ENCODE results near the gene MEF2D. TPM values are rescaled to one million over a fixed set of nuclear protein-coding genes. Genes with fewer than 3 reads are reported as not detected.
A peak's percentile ranks its signal among the peaks of the same experiment; 100 is the strongest.

The MEF2D gene
- total and polyA plus RNA-seq, 8 donors: 7.7 to 136 (median 18.8) TPM

- H3K4me1 ChIP-seq: peaks cover 25 to 32% (median 28%) of the 10 kb centered on the region in 4 donors
- 1 to 3% (median 2%) methylated on average over 39 to 69 of the region's 69 CpGs for WGBS, 5 donors
- H3K4me3 ChIP-seq: peak overlapping the region; percentile 34 to 54 (median 36)
- peaks cover 12 to 100% (median 76%) of the 10 kb centered on the region in 3 donors for H3K27me3 ChIP-seq
- no peaks in the 10 kb centered on the region for H3K9me3 ChIP-seq
- intact Hi-C loops (cut with DNase I; ENCODE audit: low total_unique reads): no loop called here
- TF ChIP-seq POLR2AphosphoS5 (IDR thresholded peaks at IDR 0.05) (peak in 1 of 3 donors; percentile 30), POLR2A (IDR thresholded peaks at IDR 0.05) (no peak)
- peak; percentile 74 to 90 for DNase-seq
- H3K27ac ChIP-seq: no peak overlapping the region
- H3K36me3 ChIP-seq: no peaks in the 10 kb centered on the region
Measured at GRCh38 chr1:156421062-156421938, 79.3 kb downstream of the MEF2D start.

GRCh38 chr1:156420205-156421061, 80.1 kb downstream of the MEF2D start:
- no peaks in the 10 kb centered on the region for H3K36me3 ChIP-seq
- WGBS, 5 donors: 3 to 9% (median 6%) methylated on average over 64 to 69 of the region's 69 CpGs
- H3K27me3 ChIP-seq: peaks cover 14 to 100% (median 83%) of the 10 kb centered on the region in 3 donors
- H3K9me3 ChIP-seq: no peaks in the 10 kb centered on the region
- H3K4me1 ChIP-seq: peaks cover 25 to 32% (median 28%) of the 10 kb centered on the region in 4 donors
- peak in 1 of 2 donors; percentile 30 for DNase-seq
- H3K4me3 ChIP-seq: peak overlapping the region; percentile 34 to 54 (median 36)
- no peak overlapping the region for H3K27ac ChIP-seq
- intact Hi-C loops (cut with DNase I; ENCODE audit: low total_unique reads): no loop called here
- TF ChIP-seq POLR2AphosphoS5 (IDR thresholded peaks at IDR 0.05) (no peak), POLR2A (IDR thresholded peaks at IDR 0.05) (no peak), EP300 (IDR thresholded peaks at IDR 0.05) (no peak)
- TF ChIP-seq, protein P1, sequence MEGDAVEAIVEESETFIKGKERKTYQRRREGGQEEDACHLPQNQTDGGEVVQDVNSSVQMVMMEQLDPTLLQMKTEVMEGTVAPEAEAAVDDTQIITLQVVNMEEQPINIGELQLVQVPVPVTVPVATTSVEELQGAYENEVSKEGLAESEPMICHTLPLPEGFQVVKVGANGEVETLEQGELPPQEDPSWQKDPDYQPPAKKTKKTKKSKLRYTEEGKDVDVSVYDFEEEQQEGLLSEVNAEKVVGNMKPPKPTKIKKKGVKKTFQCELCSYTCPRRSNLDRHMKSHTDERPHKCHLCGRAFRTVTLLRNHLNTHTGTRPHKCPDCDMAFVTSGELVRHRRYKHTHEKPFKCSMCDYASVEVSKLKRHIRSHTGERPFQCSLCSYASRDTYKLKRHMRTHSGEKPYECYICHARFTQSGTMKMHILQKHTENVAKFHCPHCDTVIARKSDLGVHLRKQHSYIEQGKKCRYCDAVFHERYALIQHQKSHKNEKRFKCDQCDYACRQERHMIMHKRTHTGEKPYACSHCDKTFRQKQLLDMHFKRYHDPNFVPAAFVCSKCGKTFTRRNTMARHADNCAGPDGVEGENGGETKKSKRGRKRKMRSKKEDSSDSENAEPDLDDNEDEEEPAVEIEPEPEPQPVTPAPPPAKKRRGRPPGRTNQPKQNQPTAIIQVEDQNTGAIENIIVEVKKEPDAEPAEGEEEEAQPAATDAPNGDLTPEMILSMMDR (IDR thresholded peaks at IDR 0.05): no peak

GRCh38 chr1:156419854-156420204, 80.7 kb downstream of the MEF2D start:
- H3K4me1 ChIP-seq: peaks cover 25 to 32% (median 28%) of the 10 kb centered on the region in 4 donors
- intact Hi-C loops (cut with DNase I; ENCODE audit: low total_unique reads): no loop called here
- H3K4me3 ChIP-seq: peak overlapping the region; percentile 34 to 54 (median 36)
- no peak overlapping the region for H3K27ac ChIP-seq
- DNase-seq: peak in 1 of 2 donors; percentile 24
- 18 to 36% (median 28%) methylated on average over 5 of the region's 5 CpGs for WGBS, 5 donors
- no peaks in the 10 kb centered on the region for H3K36me3 ChIP-seq
- peaks cover 15 to 100% (median 84%) of the 10 kb centered on the region in 3 donors for H3K27me3 ChIP-seq
- no peak for TF ChIP-seq POLR2A (IDR thresholded peaks at IDR 0.05)
- no peak for TF ChIP-seq EP300 (IDR thresholded peaks at IDR 0.05)
- TF ChIP-seq, protein P1 (IDR thresholded peaks at IDR 0.05): no peak
- no peak for TF ChIP-seq POLR2AphosphoS5 (IDR thresholded peaks at IDR 0.05)
- H3K9me3 ChIP-seq: no peaks in the 10 kb centered on the region

DNA sequence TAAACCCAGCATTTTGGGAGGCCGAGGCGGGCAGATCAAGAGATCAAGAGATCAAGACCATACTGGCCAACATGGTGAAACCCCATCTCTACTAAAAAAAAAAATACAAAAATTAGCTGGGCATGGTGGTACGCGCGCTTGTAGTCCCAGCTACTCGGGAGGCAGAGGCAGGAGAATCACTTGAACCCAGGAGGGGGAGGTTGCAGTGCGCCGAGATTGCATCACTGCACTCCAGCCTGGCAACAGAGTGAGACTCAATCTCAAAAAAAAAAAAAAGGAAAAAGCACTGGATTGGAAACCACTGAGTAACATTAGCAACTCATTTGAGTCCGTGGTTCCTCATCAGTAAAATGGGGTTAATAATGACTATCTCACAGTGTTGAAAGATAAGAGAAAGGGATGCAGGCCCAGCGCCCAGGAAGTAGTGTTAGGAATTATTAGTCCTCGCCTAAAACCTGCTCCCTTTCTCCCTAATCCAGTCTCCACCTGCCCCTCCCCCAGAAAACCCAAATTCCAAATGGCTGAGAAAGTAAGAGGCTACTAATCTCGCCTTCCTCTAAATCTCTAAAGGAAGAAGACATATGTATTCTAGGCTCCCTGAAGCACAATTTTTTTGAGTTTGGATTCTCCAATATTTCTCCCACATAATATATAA, 82.0 kb downstream of the MEF2D start:
- Histone ChIP-seq H3K27ac (no peak overlapping the region), H3K27me3 (peaks cover 15 to 100% (median 85%) of the 10 kb centered on the region in 3 donors), H3K4me3 (no peak overlapping the region), H3K36me3 (no peaks in the 10 kb centered on the region), H3K9me3 (no peaks in the 10 kb centered on the region), H3K4me1 (peaks cover 25 to 32% (median 28%) of the 10 kb centered on the region in 4 donors)
- DNase-seq: no peak
- TF ChIP-seq EP300 (IDR thresholded peaks at IDR 0.05) (no peak), POLR2AphosphoS5 (IDR thresholded peaks at IDR 0.05) (no peak), POLR2A (IDR thresholded peaks at IDR 0.05) (no peak)
- TF ChIP-seq, protein P1 (IDR thresholded peaks at IDR 0.05): no peak
- intact Hi-C loops (cut with DNase I; ENCODE audit: low total_unique reads): no loop called here
- WGBS, 5 donors: 77 to 86% (median 83%) methylated on average over 12 of the region's 12 CpGs

Measured in stomach (tissue), 9 donors.